Pancreas (tissue), 10 donors: ENCODE data around the gene PRLHR. TPM values are rescaled to one million over a fixed set of nuclear protein-coding genes. Genes with fewer than 3 reads are reported as not detected.
"Not testable (repeated sequence)": the region's sequence is repeated elsewhere in the genome, so short reads cannot be mapped to it uniquely, and the experiment has no call there.

Source experiments
- ATAC-seq, 4 donors: fragments of 200-7000 bp; cut with Tn5 transposase; one replicate each; pipeline versions ENCODE4 v1.8.0 to v1.9.1; 2020; ENCODE audit warnings: mild to moderate bottlenecking in 4 of 4, moderate library complexity in 4 of 4
- DNase-seq, 6 donors: peaks; one replicate each; pipeline ENCODE4 v3.0.0-alpha.2; 2020
- FAIRE-seq: peaks from 2 replicates; lab custom pipeline; 2012; peaks lifted over from hg19 to GRCh38; lab: Jason Lieb, UNC
- H3K27ac ChIP-seq, 4 donors: fragments of 200-600 bp; sonication (generic); 1 replicate in 3 of 4; 2 replicates in 1 of 4; pipeline versions ENCODE4 v1.5.0 to v1.8.0; 2020
- H3K27me3 ChIP-seq, 4 donors: fragments of 200-600 bp; one replicate each; pipeline ENCODE4 v1.8.0; 2021
- H3K36me3 ChIP-seq, 3 donors: fragments of 200-600 bp; sonication (generic) in 1 of 3; one replicate each; pipeline versions ENCODE4 v1.5.0 to v1.8.0; 2020 to 2021
- H3K4me1 ChIP-seq, 3 donors: fragments of 200-600 bp; one replicate each; pipeline ENCODE4 v1.8.0; 2021
- H3K4me3 ChIP-seq, 4 donors: fragments of 200-600 bp; sonication (generic) in 2 of 4; one replicate each; pipeline versions ENCODE4 v1.5.0 to v1.8.0; 2020 to 2021
- H3K9me3 ChIP-seq, 4 donors: fragments of 200-600 bp; one replicate each; pipeline ENCODE4 v1.8.0; 2021
- CTCF ChIP-seq, 4 donors: fragments of 200-600 bp; sonication (generic) in 3 of 4; IDR thresholded peaks; one replicate each; pipeline versions ENCODE4 v1.5.0 to v1.8.0; 2021; ENCODE audit warnings: antibody characterized with exemption in 4 of 4
- WGBS, 2 donors: extraction: QIAGEN DNeasy Blood & Tissue Kit; methylation state at CpG; one replicate each; pipeline ENCODE4 v1.1.7; 2013; 5-methylcytosine and 5-hydroxymethylcytosine counted together
- intact Hi-C, 3 donors: fragments of 100-400 bp; cut with DNase I; formaldehyde crosslinking; loops; one replicate each; pipeline versions ENCODE4 v1.11.1 to v1.14.2; 2022
- polyA plus RNA-seq, 2 donors: library from polyadenylated mRNA; stranded (reverse); fragments of 200-250 nt; gene quantifications; one replicate each; pipeline ENCODE4 v1.2.3, GENCODE V29; 2013
- total RNA-seq, 6 donors: library from RNA; stranded (reverse); fragmentation: NEBNext Ultra II Directional in 4 of 6; extraction: Animal tissue kit (Norgen Biotek cat#: 25700) in 4 of 6; gene quantifications; one replicate each; pipeline versions ENCODE4 v1.2.1 to v1.2.4, GENCODE V29; 2021 to 2023
- donor health status: healthy with polysubstance abuse.
- donor health status: DM: no; HTN: no; CAD: no; lungs with moderate emphysema.
- donor health status: DM: no; HTN: no; CAD: no.
- donor health status: control.
- donor health status: control.
- donor health status: Bipolar disorder and iron deficiency.
- donor health status: DM: yes; HTN: yes; CAD: no.
- donor health status: DM: no; HTN: no; CAD: no.
- donor health status: DM: no; HTN: no; CAD: no.
- donor health status: DM: yes; HTN: yes; CAD: no.

Gene PRLHR
- total and polyA plus RNA-seq, 8 donors = 0.04 to 0.80 (median 0.32) TPM; not detected in 2

GRCh38 chr10:118624747-118625146 lies 29.3 kb upstream of the PRLHR start:
- H3K4me3 ChIP-seq = no peak overlapping the region
- H3K9me3 ChIP-seq = no peaks in the 10 kb centered on the region
- TF ChIP-seq CTCF (IDR thresholded peaks at IDR 0.05) = no peak
- intact Hi-C loops = no loop called here
- H3K4me1 ChIP-seq = peaks cover 0 to 4% (median 0%) of the 10 kb centered on the region in 3 donors
- DNase-seq (no peak), ATAC-seq (no peak), FAIRE-seq (no peak)
- H3K27ac ChIP-seq = no peak overlapping the region
- H3K36me3 ChIP-seq = no peaks in the 10 kb centered on the region
- no peaks in the 10 kb centered on the region for H3K27me3 ChIP-seq
- 74 to 85% methylated on average over 5 of the region's 5 CpGs for WGBS, 2 donors

GRCh38 chr10:118621304-118621942 lies 26.0 kb upstream of the PRLHR start:
- Histone ChIP-seq H3K4me1 (no peaks in the 10 kb centered on the region), H3K4me3 (no peak overlapping the region), H3K27me3 (no peaks in the 10 kb centered on the region), H3K27ac (no peak overlapping the region), H3K9me3 (no peaks in the 10 kb centered on the region), H3K36me3 (no peaks in the 10 kb centered on the region)
- FAIRE-seq = no peak
- WGBS, 2 donors = 35 to 42% methylated on average over 7 of the region's 7 CpGs
- ATAC-seq = no peak
- intact Hi-C loops = no loop called here
- DNase-seq = no peak
- no peak for TF ChIP-seq CTCF (IDR thresholded peaks at IDR 0.05)

GRCh38 chr10:118613863-118614262 lies 18.4 kb upstream of the PRLHR start:
- H3K4me3 ChIP-seq, FAIRE-seq, H3K27ac ChIP-seq, intact Hi-C loops, DNase-seq, ATAC-seq, H3K4me1 ChIP-seq, H3K36me3 ChIP-seq, H3K27me3 ChIP-seq, H3K9me3 ChIP-seq: not testable (repeated sequence)
- 76 to 77% methylated on average over 4 of the region's 4 CpGs for whole genome bisulfite sequencing, 2 donors

- no peak for TF ChIP-seq CTCF (IDR thresholded peaks at IDR 0.05)
- 89 to 91% methylated on average over 2 of the region's 2 CpGs for WGBS, 2 donors
- no peaks in the 10 kb centered on the region for H3K36me3 ChIP-seq
- FAIRE-seq = no peak
- H3K9me3 ChIP-seq = no peaks in the 10 kb centered on the region
- intact Hi-C loops = no loop called here
- no peak overlapping the region for H3K4me3 ChIP-seq
- no peak overlapping the region for H3K27ac ChIP-seq
- H3K4me1 ChIP-seq = no peaks in the 10 kb centered on the region
- no peak for ATAC-seq
- H3K27me3 ChIP-seq = no peaks in the 10 kb centered on the region
- no peak for DNase-seq
These were observed 15.1 kb upstream of the PRLHR start for GRCh38 chr10:118610577-118610976.

GRCh38 chr10:118607768-118608354 lies 12.4 kb upstream of the PRLHR start:
- FAIRE-seq (no peak), DNase-seq (peak in 4 of 6 donors; percentile 42 to 83 (median 65)), ATAC-seq (peak; percentile 59 to 93 (median 66))
- no peak for TF ChIP-seq CTCF (IDR thresholded peaks at IDR 0.05)
- intact Hi-C loops = no loop called here
- Histone ChIP-seq H3K36me3 (no peaks in the 10 kb centered on the region), H3K27ac (no peak overlapping the region), H3K4me1 (no peaks in the 10 kb centered on the region), H3K27me3 (no peaks in the 10 kb centered on the region), H3K4me3 (no peak overlapping the region), H3K9me3 (no peaks in the 10 kb centered on the region)
- 57 to 59% methylated on average over 4 of the region's 4 CpGs for WGBS, 2 donors
